HG02623 (cell line): ENCODE results near the gene LRIT2.

ENCODE experiments used
- ATAC-seq: cut with Tn5 transposase; IDR thresholded peaks from one replicate; pipeline ENCODE4 v1.9.1; 2021; ENCODE audit warnings: moderate library complexity; ENCODE audit not compliant: unreplicated experiment

Gene LRIT2

GRCh38 chr10:84243759-84244158 is 18.4 kb upstream of the LRIT2 start:
- ATAC-seq = no peak

GRCh38 chr10:84241185-84241790 is 15.9 kb upstream of the LRIT2 start, which contains the start of gene LRIT1:
TSS of gene LRIT1 (minus strand) at chr10:84241546. CDS start at chr10:84241439, 107 bp downstream.
- ATAC-seq = no peak

- no peak for ATAC-seq
Observed at GRCh38 chr10:84238909-84239308, 13.6 kb upstream of the LRIT2 start.

GRCh38 chr10:84237199-84238051 is 12.1 kb upstream of the LRIT2 start:
- no peak for ATAC-seq

GRCh38 chr10:84236807-84237198 is 11.5 kb upstream of the LRIT2 start:
- ATAC-seq = no peak

- no peak for ATAC-seq
Observed at GRCh38 chr10:84235096-84235495, 9.8 kb upstream of the LRIT2 start.

GRCh38 chr10:84234479-84234878 is 9.1 kb upstream of the LRIT2 start:
- no peak for ATAC-seq

GRCh38 chr10:84233940-84234339 is 8.6 kb upstream of the LRIT2 start:
- ATAC-seq = no peak

GRCh38 chr10:84232376-84232775 is 7.0 kb upstream of the LRIT2 start:
- no peak for ATAC-seq

- no peak for ATAC-seq
Observed at GRCh38 chr10:84230359-84230758, 5.0 kb upstream of the LRIT2 start.

GRCh38 chr10:84227810-84228209 is 2.5 kb upstream of the LRIT2 start:
- ATAC-seq = no peak

GRCh38 chr10:84226616-84227015 is 1.3 kb upstream of the LRIT2 start:
- ATAC-seq = no peak

GRCh38 chr10:84224411-84225028 is 824 bp downstream of the LRIT2 start:
- no peak for ATAC-seq

- no peak for ATAC-seq
Observed at GRCh38 chr10:84221916-84222315, 3.4 kb downstream of the LRIT2 start.

- no peak for ATAC-seq
Observed at GRCh38 chr10:84217746-84218145, 7.6 kb downstream of the LRIT2 start.

- no peak for ATAC-seq
Observed at GRCh38 chr10:84216834-84217233, 8.5 kb downstream of the LRIT2 start.

GRCh38 chr10:84214612-84215235 is 10.6 kb downstream of the LRIT2 start:
- ATAC-seq = peak; percentile 86

- peak; percentile 16 for ATAC-seq
Observed at GRCh38 chr10:84214046-84214572, 11.2 kb downstream of the LRIT2 start.

GRCh38 chr10:84213076-84213475 is 12.3 kb downstream of the LRIT2 start:
- ATAC-seq = no peak

- no peak for ATAC-seq
Observed at GRCh38 chr10:84212014-84212413, 13.3 kb downstream of the LRIT2 start.

- no peak for ATAC-seq
Observed at GRCh38 chr10:84211566-84211965, 13.8 kb downstream of the LRIT2 start.
